Kidney glomerular epithelial cell (primary cell): ENCODE measurements around the gene OSBPL6.
A peak's percentile ranks its signal among the peaks of the same experiment; 100 is the strongest.

ENCODE experiments used
- DNase-seq: peaks from one replicate; lab custom pipeline; 2025; lab: John Stamatoyannopoulos, UW

OSBPL6 gene

GRCh38 chr2:178448968-178449661, 254.8 kb downstream of the OSBPL6 start:
- no peak for DNase-seq

GRCh38 chr2:178449700-178450523, 255.6 kb downstream of the OSBPL6 start:
- DNase-seq, result no peak

DNA sequence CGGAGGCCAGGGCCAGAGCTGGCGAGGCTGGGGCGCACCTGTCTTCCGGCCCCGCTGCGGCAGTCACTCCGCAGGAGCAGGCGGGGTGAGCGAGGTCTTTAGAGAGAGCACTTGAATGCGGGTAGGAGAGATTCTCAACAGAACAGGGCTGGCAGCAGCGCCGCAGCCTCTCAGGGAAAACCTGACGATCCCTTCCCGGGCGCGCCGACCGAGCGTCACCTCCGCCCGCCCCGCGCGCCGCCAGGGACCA, 256.1 kb downstream of the OSBPL6 start:
- no peak for DNase-seq

DNA sequence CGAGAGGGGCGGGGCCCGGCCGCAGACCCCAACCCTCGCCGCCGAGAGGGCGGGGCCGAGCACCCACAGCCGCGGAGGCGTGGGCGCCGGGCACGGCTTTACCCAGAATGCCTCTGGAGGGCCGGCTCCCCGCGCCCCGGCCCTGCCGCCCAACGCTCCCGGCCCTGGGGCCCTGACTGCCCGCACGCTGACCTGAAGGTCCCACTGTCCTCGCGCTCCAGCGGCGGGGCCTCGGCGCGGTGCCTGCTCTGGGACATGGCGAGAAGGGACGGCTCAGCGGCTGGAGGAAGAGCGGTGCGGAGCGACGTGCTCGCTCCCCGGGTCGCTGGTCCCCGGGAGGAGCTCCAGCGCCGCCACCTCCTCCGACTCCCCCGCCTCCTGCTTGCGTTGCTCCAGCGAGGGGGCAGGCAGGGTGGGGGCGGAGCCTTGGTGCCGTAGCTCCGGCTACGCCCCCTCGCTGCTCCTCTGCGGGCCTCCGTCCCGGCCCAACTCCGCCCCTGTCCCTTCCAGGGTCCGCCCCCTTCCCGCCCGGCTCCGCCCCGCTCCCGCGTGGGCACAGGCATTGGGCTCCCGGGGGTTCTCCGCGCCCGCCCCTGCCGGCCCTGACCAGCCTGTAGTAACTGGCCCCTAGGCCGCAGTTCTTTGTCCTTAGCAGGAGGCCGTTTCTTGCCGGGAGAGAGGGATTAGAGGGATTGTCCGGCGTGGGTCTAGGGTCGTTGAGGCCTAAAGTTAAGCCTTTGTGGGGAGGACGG, 256.6 kb downstream of the OSBPL6 start, which contains the start of the genes PJVK and PRKRA:
Gene PJVK (plus strand): TSS at position 605 of the 752 bp plus-strand sequence. CDS start 2,032 bp downstream, outside the sequence.
Gene PRKRA (minus strand): TSS at position 402 of the 752 bp plus-strand sequence. CDS start 145 bp downstream, at position 257.
- peak; percentile 95 for DNase-seq

DNA sequence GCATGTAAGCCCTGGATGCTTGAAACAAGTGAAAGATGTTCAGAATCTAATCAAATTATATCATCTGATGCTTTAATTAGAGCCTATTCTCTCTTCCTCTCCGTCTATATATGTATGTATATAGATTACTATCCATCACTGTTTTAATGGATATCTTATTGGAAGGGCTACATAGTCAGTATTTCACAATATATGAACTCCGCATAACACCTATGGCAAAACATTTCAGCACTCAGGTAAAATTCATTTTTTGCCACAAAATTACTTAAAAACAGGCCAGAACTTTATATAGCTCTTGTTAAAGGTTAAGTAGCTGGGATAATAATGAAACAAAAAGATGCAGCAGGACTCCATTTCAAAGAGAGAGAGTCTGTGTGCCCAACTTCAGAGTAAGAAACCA, 258.0 kb downstream of the OSBPL6 start:
- no peak for DNase-seq
